Upper lobe of left lung (tissue), 4 donors: ENCODE results near the gene EEF1AKMT1.

Source experiments
- CTCF ChIP-seq, 6 experiments: fragments of 450-650 bp in 4 of 6; fragments of 200-600 bp in 2 of 6; sonication (generic) in 2 of 6; IDR thresholded peaks; one replicate each; pipeline ENCODE4 v1.5.1; 2016 to 2019; ENCODE audit warnings: antibody characterized with exemption in 6 of 6
- EP300 ChIP-seq, 4 donors: sonication (generic); formaldehyde crosslinking; IDR thresholded peaks; one replicate each; pipeline ENCODE4 v1.5.1; 2017; ENCODE audit warnings: antibody characterized with exemption in 4 of 4, control low read depth in 2 of 4
- POLR2A ChIP-seq, 4 donors: fragments of 450-650 bp; IDR thresholded peaks; one replicate each; pipeline ENCODE4 v1.5.1; 2016 to 2017; ENCODE audit warnings: antibody characterized with exemption in 4 of 4, mild to moderate bottlenecking in 2 of 4
- POLR2AphosphoS5 ChIP-seq, 2 donors: sonication (generic); formaldehyde crosslinking; IDR thresholded peaks; one replicate each; pipeline ENCODE4 v1.5.1; 2017; ENCODE audit warnings: antibody characterized with exemption in 2 of 2

DNA sequence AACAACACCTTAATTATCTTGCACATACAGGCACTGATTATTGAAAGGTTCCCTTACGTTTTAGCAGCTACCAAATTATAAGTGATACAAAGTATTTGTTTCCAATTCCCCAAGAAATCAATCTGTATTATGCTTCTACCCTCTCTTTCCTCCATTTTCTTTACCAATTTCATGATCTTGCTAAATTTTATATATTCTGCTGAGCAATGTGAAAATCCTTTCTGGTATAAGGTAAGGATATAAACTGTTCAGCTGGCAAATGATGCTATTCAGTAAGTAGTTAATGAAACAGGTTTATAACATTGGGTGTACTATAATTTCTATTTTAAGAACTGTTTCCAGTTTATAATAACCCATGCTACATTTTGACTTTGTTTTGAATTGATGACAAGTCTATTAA is 985 bp upstream of the EEF1AKMT1 start:
- TF ChIP-seq CTCF (IDR thresholded peaks at IDR 0.05) (no peak), EP300 (IDR thresholded peaks at IDR 0.05) (no peak), POLR2A (IDR thresholded peaks at IDR 0.05) (no peak), POLR2AphosphoS5 (IDR thresholded peaks at IDR 0.05) (no peak)
